HL-60 (cell line): ENCODE data around the gene BTG1.

Experiments
- DNase-seq, 2 experiments: peaks; one replicate each; pipeline ENCODE4 v3.0.0-alpha.2; 2010 to 2020; ENCODE audit warnings: low read depth in 1 of 2, low spot score in 1 of 2
- H3K27ac ChIP-seq: fragments of 250-450 bp; sonication (Bioruptor Pico); replicated peaks from 2 replicates; pipeline ENCODE4 v1.5.1; 2020; ENCODE audit warnings: mild to moderate bottlenecking, moderate library complexity
- H3K27me3 ChIP-seq: fragments of 250-450 bp; sonication (Bioruptor Pico); 2 replicates; pipeline ENCODE4 v1.5.1; 2021; ENCODE audit warnings: mild to moderate bottlenecking, moderate library complexity; ENCODE audit not compliant: insufficient read depth, poor library complexity, severe bottlenecking
- H3K4me3 ChIP-seq: replicated peaks from 2 replicates; pipeline ENCODE4 v1.5.1; 2011; ENCODE audit warnings: mild to moderate bottlenecking, control low read depth, low read length; ENCODE audit not compliant: insufficient read depth
- CTCF ChIP-seq: IDR thresholded peaks from one replicate; pipeline ENCODE4 v1.5.1; 2011; ENCODE audit warnings: low read length, control low read depth, inconsistent platforms; ENCODE audit not compliant: insufficient read depth
- GABPA ChIP-seq: IDR thresholded peaks from 2 replicates; pipeline ENCODE4 v1.6.1; 2012; ENCODE audit warnings: low read depth
- POLR2AphosphoS5 ChIP-seq: IDR thresholded peaks from 2 replicates; pipeline ENCODE4 v1.6.1; 2012; ENCODE audit warnings: low read depth
- SPI1 ChIP-seq: IDR thresholded peaks from 2 replicates; pipeline ENCODE4 v1.6.1; 2012; ENCODE audit warnings: low read depth, mild to moderate bottlenecking, borderline replicate concordance
- TF ChIP-seq, protein P1 (sequence below): IDR thresholded peaks from 2 replicates; pipeline ENCODE4 v1.6.1; 2012; ENCODE audit warnings: low read depth; ENCODE audit not compliant: insufficient replicate concordance

The BTG1 gene

DNA sequence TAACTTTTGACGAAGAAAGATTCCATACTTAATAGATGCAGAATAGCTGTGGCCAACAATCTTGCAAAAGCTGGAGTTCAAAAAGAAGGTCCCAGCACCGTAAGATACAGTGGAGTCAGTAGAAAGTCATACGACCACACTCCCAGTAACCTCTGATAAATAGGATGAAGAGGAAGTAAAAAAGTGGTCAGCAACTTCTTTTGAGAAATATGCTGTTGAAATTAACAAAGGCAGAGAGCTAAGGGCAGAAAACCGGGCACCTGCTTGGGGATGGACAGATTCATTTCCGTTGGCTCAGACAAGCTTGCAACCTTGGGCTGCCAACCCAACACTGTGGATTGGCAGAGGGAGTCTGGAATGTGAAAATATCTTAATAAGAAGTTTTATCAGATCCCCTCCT lies 40.0 kb downstream of the BTG1 start:
- no peak overlapping the region for H3K4me3 ChIP-seq
- DNase-seq: peak; percentile 77 to 81
- TF ChIP-seq, protein P1, sequence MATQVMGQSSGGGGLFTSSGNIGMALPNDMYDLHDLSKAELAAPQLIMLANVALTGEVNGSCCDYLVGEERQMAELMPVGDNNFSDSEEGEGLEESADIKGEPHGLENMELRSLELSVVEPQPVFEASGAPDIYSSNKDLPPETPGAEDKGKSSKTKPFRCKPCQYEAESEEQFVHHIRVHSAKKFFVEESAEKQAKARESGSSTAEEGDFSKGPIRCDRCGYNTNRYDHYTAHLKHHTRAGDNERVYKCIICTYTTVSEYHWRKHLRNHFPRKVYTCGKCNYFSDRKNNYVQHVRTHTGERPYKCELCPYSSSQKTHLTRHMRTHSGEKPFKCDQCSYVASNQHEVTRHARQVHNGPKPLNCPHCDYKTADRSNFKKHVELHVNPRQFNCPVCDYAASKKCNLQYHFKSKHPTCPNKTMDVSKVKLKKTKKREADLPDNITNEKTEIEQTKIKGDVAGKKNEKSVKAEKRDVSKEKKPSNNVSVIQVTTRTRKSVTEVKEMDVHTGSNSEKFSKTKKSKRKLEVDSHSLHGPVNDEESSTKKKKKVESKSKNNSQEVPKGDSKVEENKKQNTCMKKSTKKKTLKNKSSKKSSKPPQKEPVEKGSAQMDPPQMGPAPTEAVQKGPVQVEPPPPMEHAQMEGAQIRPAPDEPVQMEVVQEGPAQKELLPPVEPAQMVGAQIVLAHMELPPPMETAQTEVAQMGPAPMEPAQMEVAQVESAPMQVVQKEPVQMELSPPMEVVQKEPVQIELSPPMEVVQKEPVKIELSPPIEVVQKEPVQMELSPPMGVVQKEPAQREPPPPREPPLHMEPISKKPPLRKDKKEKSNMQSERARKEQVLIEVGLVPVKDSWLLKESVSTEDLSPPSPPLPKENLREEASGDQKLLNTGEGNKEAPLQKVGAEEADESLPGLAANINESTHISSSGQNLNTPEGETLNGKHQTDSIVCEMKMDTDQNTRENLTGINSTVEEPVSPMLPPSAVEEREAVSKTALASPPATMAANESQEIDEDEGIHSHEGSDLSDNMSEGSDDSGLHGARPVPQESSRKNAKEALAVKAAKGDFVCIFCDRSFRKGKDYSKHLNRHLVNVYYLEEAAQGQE: peak; percentile 27
- TF ChIP-seq GABPA (0 out of 2 replicates have a peak, but pooled peaks have one; percentile 20), CTCF (no peak)
- peak overlapping the region; percentile 83 for H3K27ac ChIP-seq
- no peaks in the 10 kb centered on the region for H3K27me3 ChIP-seq

DNA sequence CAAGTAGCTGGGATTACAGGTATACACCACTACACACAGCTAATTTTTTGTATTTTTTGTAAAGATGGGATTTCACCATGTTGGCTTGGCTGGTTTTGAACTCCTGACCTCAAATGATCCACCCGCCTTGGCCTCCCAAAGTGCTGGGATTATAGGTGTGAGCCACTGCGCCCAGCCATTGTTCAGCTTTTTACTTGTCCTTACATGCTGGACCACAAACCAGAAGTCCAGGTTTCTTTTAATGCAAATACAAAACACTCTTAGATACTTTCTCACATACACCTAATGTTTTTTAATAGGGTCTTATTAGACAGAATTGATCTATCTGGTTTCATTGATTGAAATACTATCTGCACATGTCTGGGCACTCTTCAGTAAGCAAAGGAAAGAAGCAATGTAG lies 40.5 kb downstream of the BTG1 start:
- H3K4me3 ChIP-seq: no peak overlapping the region
- H3K27ac ChIP-seq: peak overlapping the region; percentile 83
- DNase-seq: no peak
- TF ChIP-seq POLR2AphosphoS5 (no peak), GABPA (no peak), SPI1 (no peak), CTCF (no peak)
- TF ChIP-seq, protein P1: no peak
- no peaks in the 10 kb centered on the region for H3K27me3 ChIP-seq

DNA sequence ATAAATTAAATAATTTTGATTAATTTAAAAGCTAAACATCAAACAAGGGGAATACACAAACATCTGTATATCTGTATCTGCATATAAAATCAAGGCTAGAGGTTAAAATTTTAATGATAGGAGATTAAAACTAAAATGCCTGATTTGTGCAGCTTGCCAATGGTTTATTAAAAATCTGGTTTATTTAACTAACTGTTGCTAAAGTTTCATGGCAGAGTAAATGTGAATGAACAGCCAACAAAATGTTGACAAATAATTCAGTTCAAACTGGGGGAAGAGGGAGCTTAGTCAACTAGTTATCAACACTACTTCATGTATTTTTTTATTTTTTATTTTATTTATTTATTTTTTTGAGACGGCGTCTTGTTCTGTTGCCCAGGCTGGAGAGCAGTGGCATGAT lies 43.0 kb downstream of the BTG1 start:
- no peak overlapping the region for H3K27ac ChIP-seq
- DNase-seq: no peak
- TF ChIP-seq POLR2AphosphoS5 (no peak), GABPA (no peak), CTCF (no peak), SPI1 (no peak)
- TF ChIP-seq, protein P1: no peak
- H3K4me3 ChIP-seq: no peak overlapping the region
- no peaks in the 10 kb centered on the region for H3K27me3 ChIP-seq
